H1 (cell line): Measurements from ENCODE around the gene MLEC. TPM values are rescaled to one million over a fixed set of nuclear protein-coding genes. Genes with fewer than 3 reads are reported as not detected.

Experiments
- CTCF ChIA-PET: fragments of 300-600 bp; sonication (Branson Sonifier 250); formaldehyde crosslinking; loops from one replicate; lab custom pipeline; 2021; ENCODE audit not compliant: partially characterized antibody; lab: Charles Lee
- POLR2A ChIA-PET: fragments of 300-600 bp; sonication (Branson Sonifier 250); formaldehyde crosslinking; loops from one replicate; lab custom pipeline; 2021; ENCODE audit warnings: inconsistent platforms; ENCODE audit not compliant: partially characterized antibody; lab: Charles Lee
- DNase-seq, 2 experiments: peaks; one replicate each; pipeline versions ENCODE4 v3.0.0 to v3.0.0-alpha.2; 2010 to 2022; ENCODE audit warnings: low spot score in 2 of 2, low read depth in 1 of 2, mixed read lengths in 1 of 2
- FAIRE-seq: peaks from 2 replicates; lab custom pipeline; 2011; peaks lifted over from hg19 to GRCh38; lab: Jason Lieb, UNC
- H2AFZ ChIP-seq: 2 replicates; pipeline ENCODE4 v1.8.1; 2012; ENCODE audit warnings: low read length, inconsistent platforms
- H2AK5ac ChIP-seq: 2 replicates; pipeline ENCODE4 v1.6.1; 2013; ENCODE audit warnings: low read depth, low read length
- H2BK120ac ChIP-seq: replicated peaks from 2 replicates; pipeline ENCODE3; 2013; ENCODE audit warnings: low read depth, low read length, inconsistent platforms
- H2BK12ac ChIP-seq: 2 replicates; pipeline ENCODE4 v1.6.1; 2013; ENCODE audit warnings: low read depth, low read length
- H2BK15ac ChIP-seq: 2 replicates; pipeline ENCODE4 v1.6.1; 2013; ENCODE audit warnings: low read length
- H2BK20ac ChIP-seq: 2 replicates; pipeline ENCODE4 v1.6.1; 2013; ENCODE audit warnings: low read length
- H2BK5ac ChIP-seq: 2 replicates; pipeline ENCODE4 v1.6.1; 2013; ENCODE audit warnings: low read depth, low read length
- H3K14ac ChIP-seq: 2 replicates; pipeline ENCODE4 v1.6.1; 2013; ENCODE audit warnings: inconsistent platforms; ENCODE audit not compliant: insufficient read length
- H3K18ac ChIP-seq: 2 replicates; pipeline ENCODE4 v1.6.1; 2013; ENCODE audit warnings: low read length; ENCODE audit errors: extremely low read depth
- H3K23ac ChIP-seq: 2 replicates; pipeline ENCODE4 v1.6.1; 2013; ENCODE audit warnings: inconsistent platforms; ENCODE audit not compliant: insufficient read length
- H3K23me2 ChIP-seq: 2 replicates; pipeline ENCODE4 v1.6.1; 2013; ENCODE audit warnings: low read depth, low read length
- H3K27ac ChIP-seq: 2 replicates; pipeline ENCODE4 v1.6.1; 2011; ENCODE audit warnings: low read depth, low read length, inconsistent platforms
- H3K27me3 ChIP-seq, 4 experiments: replicated peaks in 1 of 4; 1 replicate in 1 of 4; 2 replicates in 3 of 4; pipeline versions ENCODE4 v1.6.1 to v1.8.1; 2011 to 2013; ENCODE audit warnings: low read length in 3 of 4, mild to moderate bottlenecking in 3 of 4, inconsistent platforms in 2 of 4, mixed read lengths in 2 of 4, moderate library complexity in 1 of 4; ENCODE audit not compliant: control insufficient read depth in 3 of 4, insufficient read depth in 3 of 4; ENCODE audit errors: extremely low read depth in 1 of 4
- H3K36me3 ChIP-seq, 4 experiments: 2 replicates each; pipeline versions ENCODE4 v1.6.1 to v1.8.1; 2011 to 2013; ENCODE audit warnings: mild to moderate bottlenecking in 4 of 4, low read length in 3 of 4, moderate library complexity in 2 of 4, control low read depth in 1 of 4, inconsistent platforms in 1 of 4; ENCODE audit not compliant: insufficient read depth in 4 of 4, control insufficient read depth in 2 of 4
- H3K4ac ChIP-seq: replicated peaks from 2 replicates; pipeline ENCODE3; 2013; ENCODE audit warnings: low read length, low read depth, mixed read lengths, inconsistent platforms; ENCODE audit not compliant: insufficient read length
- H3K4me1 ChIP-seq, 4 experiments: replicated peaks in 1 of 4; 1 replicate in 1 of 4; 2 replicates in 3 of 4; pipeline versions ENCODE4 v1.6.1 to v1.8.1; 2011 to 2013; ENCODE audit warnings: low read length in 3 of 4, inconsistent platforms in 2 of 4, mixed read lengths in 1 of 4; ENCODE audit not compliant: insufficient read depth in 4 of 4, control insufficient read depth in 3 of 4
- H3K4me2 ChIP-seq, 2 experiments: 2 replicates each; pipeline versions ENCODE4 v1.6.1 to v1.8.1; 2011 to 2013; ENCODE audit warnings: low read depth in 2 of 2, low read length in 2 of 2, control low read depth in 1 of 2, inconsistent platforms in 1 of 2, mild to moderate bottlenecking in 1 of 2; ENCODE audit not compliant: insufficient read depth in 1 of 2
- H3K4me3 ChIP-seq, 4 experiments: fragments of 200-600, 300-600 bp in 1 of 4; sonication (generic), shearing (Covaris generic), sonication (Bioruptor Twin) in 1 of 4; 2 replicates each; pipeline versions ENCODE4 v1.5.1 to v1.8.1; 2011 to 2016; ENCODE audit warnings: low read length in 4 of 4, low read depth in 3 of 4, control low read depth in 2 of 4, inconsistent platforms in 2 of 4, mild to moderate bottlenecking in 2 of 4, mixed read lengths in 1 of 4, moderate library complexity in 1 of 4; ENCODE audit not compliant: insufficient read depth in 2 of 4; ENCODE audit errors: extremely low read depth in 1 of 4
- H3K56ac ChIP-seq: replicated peaks from 2 replicates; pipeline ENCODE3; 2013; ENCODE audit warnings: low read depth, mild to moderate bottlenecking, mixed read lengths, low read length, inconsistent platforms; ENCODE audit not compliant: insufficient read length
- H3K79me1 ChIP-seq: 2 replicates; pipeline ENCODE4 v1.6.1; 2013; ENCODE audit warnings: low read depth, low read length, control low read depth
- H3K79me2 ChIP-seq, 2 experiments: 2 replicates each; pipeline versions ENCODE4 v1.6.1 to v1.8.1; 2012 to 2013; ENCODE audit warnings: low read length in 2 of 2, mild to moderate bottlenecking in 2 of 2, inconsistent platforms in 1 of 2; ENCODE audit not compliant: insufficient read depth in 2 of 2, control insufficient read depth in 1 of 2
- H3K9ac ChIP-seq, 4 experiments: replicated peaks in 1 of 4; 1 replicate in 1 of 4; 2 replicates in 3 of 4; pipeline versions ENCODE4 v1.6.1 to v1.8.1; 2011 to 2013; ENCODE audit warnings: low read depth in 3 of 4, low read length in 3 of 4, control low read depth in 2 of 4, mild to moderate bottlenecking in 2 of 4, moderate library complexity in 2 of 4, inconsistent platforms in 1 of 4; ENCODE audit errors: extremely low read depth in 1 of 4
- H3K9me3 ChIP-seq, 2 experiments: 2 replicates each; pipeline versions ENCODE4 v1.6.1 to v1.8.1; 2012 to 2013; ENCODE audit warnings: mild to moderate bottlenecking in 2 of 2, moderate library complexity in 2 of 2, control low read depth in 1 of 2, inconsistent platforms in 1 of 2, low read depth in 1 of 2, low read length in 1 of 2, mixed read lengths in 1 of 2; ENCODE audit not compliant: insufficient read depth in 2 of 2
- H4K20me1 ChIP-seq, 2 experiments: replicated peaks in 1 of 2; 2 replicates each; pipeline versions ENCODE3 to v1.8.1; 2011 to 2013; ENCODE audit warnings: inconsistent platforms in 2 of 2, low read length in 2 of 2, mild to moderate bottlenecking in 1 of 2; ENCODE audit not compliant: insufficient read depth in 2 of 2, control insufficient read depth in 1 of 2
- H4K5ac ChIP-seq: 2 replicates; pipeline ENCODE4 v1.6.1; 2013; ENCODE audit warnings: low read length, low read depth, mixed read lengths, inconsistent platforms; ENCODE audit not compliant: insufficient read length
- H4K8ac ChIP-seq: 2 replicates; pipeline ENCODE4 v1.8.0; 2013; ENCODE audit warnings: mild to moderate bottlenecking, moderate library complexity, low read length, inconsistent platforms; ENCODE audit not compliant: insufficient read depth; ENCODE audit errors: extremely low read depth
- H4K91ac ChIP-seq: replicated peaks from 2 replicates; pipeline ENCODE3; 2013; ENCODE audit warnings: low read length, mixed read lengths, inconsistent platforms; ENCODE audit not compliant: insufficient read length
- BRCA1 ChIP-seq: IDR thresholded peaks from 2 replicates; pipeline ENCODE4 v1.6.1; 2012; ENCODE audit warnings: low read depth, low read length, improper control_type of control experiment
- CHD2 ChIP-seq: IDR thresholded peaks from 2 replicates; pipeline ENCODE4 v1.6.1; 2012; ENCODE audit warnings: low read length, improper control_type of control experiment
- GABPA ChIP-seq: IDR thresholded peaks from 2 replicates; pipeline ENCODE4 v1.6.1; 2011; ENCODE audit warnings: mild to moderate bottlenecking, low read length, moderate library complexity, borderline replicate concordance; ENCODE audit not compliant: insufficient read depth
- JUN ChIP-seq: IDR thresholded peaks from 2 replicates; pipeline ENCODE4 v1.6.1; 2011; ENCODE audit warnings: low read depth, mild to moderate bottlenecking, improper control_type of control experiment, low read length
- SP2 ChIP-seq: IDR thresholded peaks from 2 replicates; pipeline ENCODE4 v1.6.1; 2012; ENCODE audit warnings: mild to moderate bottlenecking, low read length, inconsistent platforms
- WGBS, 2 experiments: shearing (Covaris generic) in 1 of 2; methylation state at CpG; one replicate each; pipeline versions ENCODE4 v1.1.6 to v1.1.7; 2013 to 2015; ENCODE audit warnings: low lambda C conversion rate in 2 of 2, mixed read lengths in 2 of 2, inconsistent platforms in 1 of 2, low coverage in 1 of 2, missing lambda C conversion rate in 1 of 2; ENCODE audit not compliant: insufficient replicate concordance in 2 of 2, insufficient coverage in 1 of 2, insufficient read length in 1 of 2; ENCODE audit errors: extremely low coverage in 1 of 2, missing lambda C conversion rate in 1 of 2; 5-methylcytosine and 5-hydroxymethylcytosine counted together
- polyA plus RNA-seq, 7 experiments: library from polyadenylated mRNA; depleted of rRNA in 3 of 7; stranded (reverse) in 5 of 7; unstranded in 2 of 7; fragments of >200 nt in 5 of 7; fragments of 200-250 nt in 2 of 7; gene quantifications; 1 replicate in 5 of 7; 2 replicates in 1 of 7; 4 replicates in 1 of 7; pipeline versions ENCODE4 v1.2.1 to v1.2.3, GENCODE V29; 2011 to 2013; ENCODE audit warnings: missing spikeins in 2 of 7, mixed read lengths in 2 of 7
- total RNA-seq: library from RNA; stranded (reverse); fragmentation: NEBNext Ultra II Directional; extraction: Animal tissue kit (Norgen Biotek cat#: 25700); gene quantifications from 2 replicates; pipeline ENCODE4 v1.2.1, GENCODE V29; 2021

MLEC gene
- total and polyA plus RNA-seq, 2 of the 8 experiments (the other 6 are each of a cell fraction or from before 2014, with no cell fraction given), result 37.1 to 260 TPM

DNA sequence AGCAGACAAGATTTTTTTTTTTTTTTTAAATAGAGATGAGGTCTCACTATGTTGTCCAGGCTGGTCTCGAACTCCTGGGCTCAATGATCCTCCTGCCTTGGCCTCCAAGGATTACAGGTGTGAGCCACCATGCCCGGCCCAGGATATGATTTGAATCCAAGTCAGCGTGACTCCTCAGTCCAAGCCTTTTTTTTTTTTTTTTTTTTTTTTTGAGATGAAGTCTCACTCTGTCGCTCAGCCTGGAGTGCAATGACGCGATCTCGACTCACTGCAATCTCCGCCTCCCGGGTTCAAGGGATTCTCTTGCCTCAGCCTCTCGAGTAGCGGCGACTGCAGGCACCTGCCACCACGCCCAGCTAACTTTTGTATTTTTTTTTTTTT is 39.6 kb upstream of the MLEC start:
- H3K4ac ChIP-seq, result no peak overlapping the region
- H3K4me2 ChIP-seq, result no peak overlapping the region
- H4K20me1 ChIP-seq, result peaks cover 0 to 2% of the 10 kb centered on the region in 2 experiments
- H3K14ac ChIP-seq, result no peak overlapping the region
- no peak overlapping the region for H2BK20ac ChIP-seq
- no peak overlapping the region for H4K91ac ChIP-seq
- H3K9me3 ChIP-seq, result no peaks in the 10 kb centered on the region
- no peak overlapping the region for H3K18ac ChIP-seq
- no peak overlapping the region for H3K56ac ChIP-seq
- FAIRE-seq, result no peak
- H3K27me3 ChIP-seq, result peaks cover 0 to 3% (median 3%) of the 10 kb centered on the region in 4 experiments; a peak in 4 of 7 replicates
- no peak overlapping the region for H2AFZ ChIP-seq
- no peak overlapping the region for H2AK5ac ChIP-seq
- H3K79me1 ChIP-seq, result no peaks in the 10 kb centered on the region
- CTCF ChIA-PET, result interaction anchor here (0.6 to 7.5 kb wide), 29 partner anchors 10 to 783 kb away, joined by 3 to 111 read pairs (median 7); partner anchors contain the start of genes C12orf43, MLEC, POP5 and UNC119B
- H3K9ac ChIP-seq, result no peak overlapping the region
- H3K23me2 ChIP-seq, result no peaks in the 10 kb centered on the region
- no peak overlapping the region for H2BK120ac ChIP-seq
- H3K27ac ChIP-seq, result no peak overlapping the region
- no peaks in the 10 kb centered on the region for H3K36me3 ChIP-seq
- POLR2A ChIA-PET, result interaction anchor here (0.5 to 0.6 kb wide), 2 partner anchors 74 to 334 kb away, joined by 3 to 5 read pairs; no protein-coding TSS in a partner anchor
- no peak overlapping the region for H4K8ac ChIP-seq
- DNase-seq, result no peak
- no peak overlapping the region for H2BK15ac ChIP-seq
- WGBS, 2 experiments, result 84% methylated on average over 3 of the region's 13 CpGs; no CpG with 5 or more reads in 1 of the 2 experiments
- H4K5ac ChIP-seq, result no peak overlapping the region
- no peak overlapping the region for H3K4me3 ChIP-seq
- H3K4me1 ChIP-seq, result peaks cover 3 to 7% (median 4%) of the 10 kb centered on the region in 4 experiments
- H2BK5ac ChIP-seq, result no peak overlapping the region
- no peaks in the 10 kb centered on the region for H3K79me2 ChIP-seq
- no peak overlapping the region for H3K23ac ChIP-seq
- no peak overlapping the region for H2BK12ac ChIP-seq
- no peak for TF ChIP-seq GABPA
- TF ChIP-seq SP2, result no peak
- no peak for TF ChIP-seq BRCA1
- no peak for TF ChIP-seq JUN
- TF ChIP-seq CHD2, result no peak
